MM.1S (cell line): ENCODE results near the gene RNF11.
"Not testable (repeated sequence)": the region's sequence is repeated elsewhere in the genome, so short reads cannot be mapped to it uniquely, and the experiment has no call there.

ENCODE experiments used
- CTCF ChIP-seq: fragments of 300-600 bp; sonication (generic); IDR thresholded peaks from 2 replicates; pipeline ENCODE4 v1.5.1; 2016; ENCODE audit warnings: antibody characterized with exemption, low read length, mixed read lengths
- EZH2phosphoT487 ChIP-seq: fragments of 300-600 bp; sonication (generic); IDR thresholded peaks from 2 replicates; pipeline ENCODE4 v1.6.1; 2018; ENCODE audit warnings: antibody characterized with exemption, low read length

- TF ChIP-seq CTCF, EZH2phosphoT487: not testable (repeated sequence)
These were observed 14.7 kb downstream of the RNF11 start for GRCh38 chr1:51250729-51251128.
